H1 (cell line): ENCODE measurements around the gene TINCR. TPM values are rescaled to one million over a fixed set of nuclear protein-coding genes. Genes with fewer than 3 reads are reported as not detected.

Experiments used
- CTCF ChIA-PET: fragments of 300-600 bp; sonication (Branson Sonifier 250); formaldehyde crosslinking; loops from one replicate; lab custom pipeline; 2021; ENCODE audit not compliant: partially characterized antibody; lab: Charles Lee
- POLR2A ChIA-PET: fragments of 300-600 bp; sonication (Branson Sonifier 250); formaldehyde crosslinking; loops from one replicate; lab custom pipeline; 2021; ENCODE audit warnings: inconsistent platforms; ENCODE audit not compliant: partially characterized antibody; lab: Charles Lee
- DNase-seq, 2 experiments: peaks; one replicate each; pipeline versions ENCODE4 v3.0.0 to v3.0.0-alpha.2; 2010 to 2022; ENCODE audit warnings: low spot score in 2 of 2, low read depth in 1 of 2, mixed read lengths in 1 of 2
- FAIRE-seq: peaks from 2 replicates; lab custom pipeline; 2011; peaks lifted over from hg19 to GRCh38; lab: Jason Lieb, UNC
- H2AFZ ChIP-seq: 2 replicates; pipeline ENCODE4 v1.8.1; 2012; ENCODE audit warnings: low read length, inconsistent platforms
- H2AK5ac ChIP-seq: 2 replicates; pipeline ENCODE4 v1.6.1; 2013; ENCODE audit warnings: low read depth, low read length
- H2BK120ac ChIP-seq: replicated peaks from 2 replicates; pipeline ENCODE3; 2013; ENCODE audit warnings: low read depth, low read length, inconsistent platforms
- H2BK12ac ChIP-seq: 2 replicates; pipeline ENCODE4 v1.6.1; 2013; ENCODE audit warnings: low read depth, low read length
- H2BK15ac ChIP-seq: 2 replicates; pipeline ENCODE4 v1.6.1; 2013; ENCODE audit warnings: low read length
- H2BK20ac ChIP-seq: 2 replicates; pipeline ENCODE4 v1.6.1; 2013; ENCODE audit warnings: low read length
- H2BK5ac ChIP-seq: 2 replicates; pipeline ENCODE4 v1.6.1; 2013; ENCODE audit warnings: low read depth, low read length
- H3K14ac ChIP-seq: 2 replicates; pipeline ENCODE4 v1.6.1; 2013; ENCODE audit warnings: inconsistent platforms; ENCODE audit not compliant: insufficient read length
- H3K18ac ChIP-seq: 2 replicates; pipeline ENCODE4 v1.6.1; 2013; ENCODE audit warnings: low read length; ENCODE audit errors: extremely low read depth
- H3K23ac ChIP-seq: 2 replicates; pipeline ENCODE4 v1.6.1; 2013; ENCODE audit warnings: inconsistent platforms; ENCODE audit not compliant: insufficient read length
- H3K23me2 ChIP-seq: 2 replicates; pipeline ENCODE4 v1.6.1; 2013; ENCODE audit warnings: low read depth, low read length
- H3K27ac ChIP-seq: 2 replicates; pipeline ENCODE4 v1.6.1; 2011; ENCODE audit warnings: low read depth, low read length, inconsistent platforms
- H3K27me3 ChIP-seq, 4 experiments: replicated peaks in 1 of 4; 1 replicate in 1 of 4; 2 replicates in 3 of 4; pipeline versions ENCODE4 v1.6.1 to v1.8.1; 2011 to 2013; ENCODE audit warnings: low read length in 3 of 4, mild to moderate bottlenecking in 3 of 4, inconsistent platforms in 2 of 4, mixed read lengths in 2 of 4, moderate library complexity in 1 of 4; ENCODE audit not compliant: control insufficient read depth in 3 of 4, insufficient read depth in 3 of 4; ENCODE audit errors: extremely low read depth in 1 of 4
- H3K36me3 ChIP-seq, 4 experiments: 2 replicates each; pipeline versions ENCODE4 v1.6.1 to v1.8.1; 2011 to 2013; ENCODE audit warnings: mild to moderate bottlenecking in 4 of 4, low read length in 3 of 4, moderate library complexity in 2 of 4, control low read depth in 1 of 4, inconsistent platforms in 1 of 4; ENCODE audit not compliant: insufficient read depth in 4 of 4, control insufficient read depth in 2 of 4
- H3K4ac ChIP-seq: replicated peaks from 2 replicates; pipeline ENCODE3; 2013; ENCODE audit warnings: low read length, low read depth, mixed read lengths, inconsistent platforms; ENCODE audit not compliant: insufficient read length
- H3K4me1 ChIP-seq, 4 experiments: replicated peaks in 1 of 4; 1 replicate in 1 of 4; 2 replicates in 3 of 4; pipeline versions ENCODE4 v1.6.1 to v1.8.1; 2011 to 2013; ENCODE audit warnings: low read length in 3 of 4, inconsistent platforms in 2 of 4, mixed read lengths in 1 of 4; ENCODE audit not compliant: insufficient read depth in 4 of 4, control insufficient read depth in 3 of 4
- H3K4me2 ChIP-seq, 2 experiments: 2 replicates each; pipeline versions ENCODE4 v1.6.1 to v1.8.1; 2011 to 2013; ENCODE audit warnings: low read depth in 2 of 2, low read length in 2 of 2, control low read depth in 1 of 2, inconsistent platforms in 1 of 2, mild to moderate bottlenecking in 1 of 2; ENCODE audit not compliant: insufficient read depth in 1 of 2
- H3K4me3 ChIP-seq, 4 experiments: fragments of 200-600, 300-600 bp in 1 of 4; sonication (generic), shearing (Covaris generic), sonication (Bioruptor Twin) in 1 of 4; 2 replicates each; pipeline versions ENCODE4 v1.5.1 to v1.8.1; 2011 to 2016; ENCODE audit warnings: low read length in 4 of 4, low read depth in 3 of 4, control low read depth in 2 of 4, inconsistent platforms in 2 of 4, mild to moderate bottlenecking in 2 of 4, mixed read lengths in 1 of 4, moderate library complexity in 1 of 4; ENCODE audit not compliant: insufficient read depth in 2 of 4; ENCODE audit errors: extremely low read depth in 1 of 4
- H3K56ac ChIP-seq: replicated peaks from 2 replicates; pipeline ENCODE3; 2013; ENCODE audit warnings: low read depth, mild to moderate bottlenecking, mixed read lengths, low read length, inconsistent platforms; ENCODE audit not compliant: insufficient read length
- H3K79me1 ChIP-seq: 2 replicates; pipeline ENCODE4 v1.6.1; 2013; ENCODE audit warnings: low read depth, low read length, control low read depth
- H3K79me2 ChIP-seq, 2 experiments: 2 replicates each; pipeline versions ENCODE4 v1.6.1 to v1.8.1; 2012 to 2013; ENCODE audit warnings: low read length in 2 of 2, mild to moderate bottlenecking in 2 of 2, inconsistent platforms in 1 of 2; ENCODE audit not compliant: insufficient read depth in 2 of 2, control insufficient read depth in 1 of 2
- H3K9ac ChIP-seq, 4 experiments: replicated peaks in 1 of 4; 1 replicate in 1 of 4; 2 replicates in 3 of 4; pipeline versions ENCODE4 v1.6.1 to v1.8.1; 2011 to 2013; ENCODE audit warnings: low read depth in 3 of 4, low read length in 3 of 4, control low read depth in 2 of 4, mild to moderate bottlenecking in 2 of 4, moderate library complexity in 2 of 4, inconsistent platforms in 1 of 4; ENCODE audit errors: extremely low read depth in 1 of 4
- H3K9me3 ChIP-seq, 2 experiments: 2 replicates each; pipeline versions ENCODE4 v1.6.1 to v1.8.1; 2012 to 2013; ENCODE audit warnings: mild to moderate bottlenecking in 2 of 2, moderate library complexity in 2 of 2, control low read depth in 1 of 2, inconsistent platforms in 1 of 2, low read depth in 1 of 2, low read length in 1 of 2, mixed read lengths in 1 of 2; ENCODE audit not compliant: insufficient read depth in 2 of 2
- H4K20me1 ChIP-seq, 2 experiments: replicated peaks in 1 of 2; 2 replicates each; pipeline versions ENCODE3 to v1.8.1; 2011 to 2013; ENCODE audit warnings: inconsistent platforms in 2 of 2, low read length in 2 of 2, mild to moderate bottlenecking in 1 of 2; ENCODE audit not compliant: insufficient read depth in 2 of 2, control insufficient read depth in 1 of 2
- H4K5ac ChIP-seq: 2 replicates; pipeline ENCODE4 v1.6.1; 2013; ENCODE audit warnings: low read length, low read depth, mixed read lengths, inconsistent platforms; ENCODE audit not compliant: insufficient read length
- H4K8ac ChIP-seq: 2 replicates; pipeline ENCODE4 v1.8.0; 2013; ENCODE audit warnings: mild to moderate bottlenecking, moderate library complexity, low read length, inconsistent platforms; ENCODE audit not compliant: insufficient read depth; ENCODE audit errors: extremely low read depth
- H4K91ac ChIP-seq: replicated peaks from 2 replicates; pipeline ENCODE3; 2013; ENCODE audit warnings: low read length, mixed read lengths, inconsistent platforms; ENCODE audit not compliant: insufficient read length
- BACH1 ChIP-seq: IDR thresholded peaks from 2 replicates; pipeline ENCODE4 v1.6.1; 2012; ENCODE audit warnings: low read length, improper control_type of control experiment
- CHD2 ChIP-seq: IDR thresholded peaks from 2 replicates; pipeline ENCODE4 v1.6.1; 2012; ENCODE audit warnings: low read length, improper control_type of control experiment
- CREB1 ChIP-seq: IDR thresholded peaks from 2 replicates; pipeline ENCODE4 v1.6.1; 2012; ENCODE audit warnings: inconsistent platforms
- MAFK ChIP-seq: IDR thresholded peaks from 2 replicates; pipeline ENCODE4 v1.6.1; 2012; ENCODE audit warnings: low read depth, mild to moderate bottlenecking, improper control_type of control experiment, low read length
- PHF8 ChIP-seq: fragments of 200-600 bp; sonication (generic); conservative IDR thresholded peaks from 2 replicates; pipeline ENCODE4 v1.7.1; 2012; ENCODE audit warnings: low read depth, mild to moderate bottlenecking, inconsistent platforms, low read length, moderate library complexity
- SUZ12 ChIP-seq: fragments of 200-600 bp; sonication (generic); IDR thresholded peaks from 2 replicates; pipeline ENCODE4 v1.6.1; 2012; ENCODE audit warnings: mild to moderate bottlenecking, inconsistent platforms, low read length, moderate library complexity, mixed read lengths
- WGBS, 2 experiments: shearing (Covaris generic) in 1 of 2; methylation state at CpG; one replicate each; pipeline versions ENCODE4 v1.1.6 to v1.1.7; 2013 to 2015; ENCODE audit warnings: low lambda C conversion rate in 2 of 2, mixed read lengths in 2 of 2, inconsistent platforms in 1 of 2, low coverage in 1 of 2, missing lambda C conversion rate in 1 of 2; ENCODE audit not compliant: insufficient replicate concordance in 2 of 2, insufficient coverage in 1 of 2, insufficient read length in 1 of 2; ENCODE audit errors: extremely low coverage in 1 of 2, missing lambda C conversion rate in 1 of 2; 5-methylcytosine and 5-hydroxymethylcytosine counted together
- polyA plus RNA-seq, 7 experiments: library from polyadenylated mRNA; depleted of rRNA in 3 of 7; stranded (reverse) in 5 of 7; unstranded in 2 of 7; fragments of >200 nt in 5 of 7; fragments of 200-250 nt in 2 of 7; gene quantifications; 1 replicate in 5 of 7; 2 replicates in 1 of 7; 4 replicates in 1 of 7; pipeline versions ENCODE4 v1.2.1 to v1.2.3, GENCODE V29; 2011 to 2013; ENCODE audit warnings: missing spikeins in 2 of 7, mixed read lengths in 2 of 7
- total RNA-seq: library from RNA; stranded (reverse); fragmentation: NEBNext Ultra II Directional; extraction: Animal tissue kit (Norgen Biotek cat#: 25700); gene quantifications from 2 replicates; pipeline ENCODE4 v1.2.1, GENCODE V29; 2021

Gene TINCR
- total and polyA plus RNA-seq, 2 of the 8 experiments (the other 6 are each of a cell fraction or from before 2014, with no cell fraction given): 0.52 to 1.4 TPM

DNA sequence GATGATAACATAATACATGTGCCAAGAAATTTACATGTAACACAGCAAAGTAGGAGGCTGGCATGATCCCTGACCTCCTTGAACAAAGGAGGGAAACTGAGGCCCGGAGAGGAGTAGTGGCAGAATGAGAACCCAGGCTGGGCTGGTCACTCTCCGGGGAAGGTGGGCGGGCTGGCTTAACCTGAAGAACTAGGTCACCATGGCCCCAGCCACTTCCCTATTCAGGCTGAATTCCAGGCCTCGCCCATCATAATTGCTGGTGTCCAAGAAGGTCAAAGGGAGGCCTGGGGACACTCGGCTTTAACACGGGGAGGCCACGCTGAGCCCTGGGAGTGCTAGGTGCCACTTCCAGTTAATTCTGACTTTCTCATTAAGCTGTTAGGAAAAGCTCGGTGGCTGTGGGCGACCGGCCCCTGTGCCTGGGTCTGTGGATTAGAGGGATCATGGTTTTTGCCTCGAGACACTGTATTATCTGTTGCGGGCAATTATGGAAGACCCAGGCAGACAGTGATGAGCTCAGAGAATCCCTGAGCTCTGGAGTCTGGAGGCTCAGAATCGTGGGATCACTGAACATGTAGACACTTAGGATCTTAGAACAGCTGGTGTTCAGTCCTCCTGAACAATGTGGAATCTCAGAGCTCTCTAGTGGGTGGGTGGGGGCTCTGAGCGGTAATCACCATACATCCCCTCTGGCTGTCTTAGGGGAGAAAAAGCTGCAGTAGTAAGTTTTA lies 5.0 kb upstream of the TINCR start:
- Histone ChIP-seq H3K4me2 (no peak overlapping the region), H3K9ac (no peak overlapping the region), H3K4me1 (no peaks in the 10 kb centered on the region; a peak in 1 of 7 replicates), H3K23me2 (peaks cover under 1% of the 10 kb centered on the region; the same call in 1 of the 2 replicates), H3K14ac (no peak overlapping the region), H4K8ac (no peak overlapping the region), H2BK5ac (no peak overlapping the region), H3K27ac (no peak overlapping the region), H2BK15ac (no peak overlapping the region), H3K9me3 (no peaks in the 10 kb centered on the region), H3K56ac (no peak overlapping the region), H2AK5ac (no peak overlapping the region), H4K5ac (no peak overlapping the region), H4K91ac (no peak overlapping the region), H2BK12ac (no peak overlapping the region), H3K18ac (no peak overlapping the region), H3K4ac (no peak overlapping the region), H2BK20ac (no peak overlapping the region), H3K79me2 (no peaks in the 10 kb centered on the region), H3K79me1 (no peaks in the 10 kb centered on the region), H3K36me3 (no peaks in the 10 kb centered on the region), H4K20me1 (no peaks in the 10 kb centered on the region)
- FAIRE-seq (no peak), DNase-seq (no peak)
- ChIA-PET POLR2A (interaction anchor here (1.4 to 2.0 kb wide), 2 partner anchors 11 to 13 kb away, joined by 3 to 6 read pairs; no protein-coding TSS in a partner anchor), CTCF (interaction anchor here (0.7 to 1.9 kb wide), 6 partner anchors 10 to 68 kb away, joined by 3 to 20 read pairs (median 4); no protein-coding TSS in a partner anchor)
- 83% methylated on average over 14 of the region's 14 CpGs; no CpG with 5 or more reads in 1 of the 2 experiments for WGBS, 2 experiments
- no peak for TF ChIP-seq PHF8
- no peak for TF ChIP-seq MAFK
- TF ChIP-seq BACH1: no peak
- no peak for TF ChIP-seq CHD2
- no peak for TF ChIP-seq SUZ12
- no peak for TF ChIP-seq CREB1
- TF ChIP-seq, all 59 proteins: peak for 0
- peaks cover 0 to 5% (median 3%) of the 10 kb centered on the region in 4 experiments; a peak in 4 of 7 replicates for H3K27me3 ChIP-seq
- no peak overlapping the region for H3K4me3 ChIP-seq
- H2AFZ ChIP-seq: no peak overlapping the region
- no peak overlapping the region for H2BK120ac ChIP-seq
- no peak overlapping the region for H3K23ac ChIP-seq
